SK-N-MC (cell line): Measurements from ENCODE around the gene SS18.

Experiments
- FOXP2 ChIP-seq: optimal IDR thresholded peaks from 2 replicates; pipeline ENCODE3; 2011; ENCODE audit warnings: mild to moderate bottlenecking, moderate library complexity; ENCODE audit not compliant: insufficient read depth; ENCODE audit errors: extremely low read length, control extremely low read depth
- POLR2AphosphoS5 ChIP-seq: IDR thresholded peaks from 2 replicates; pipeline ENCODE4 v1.6.1; 2012; ENCODE audit warnings: mild to moderate bottlenecking, low read depth, low read length, borderline replicate concordance

DNA sequence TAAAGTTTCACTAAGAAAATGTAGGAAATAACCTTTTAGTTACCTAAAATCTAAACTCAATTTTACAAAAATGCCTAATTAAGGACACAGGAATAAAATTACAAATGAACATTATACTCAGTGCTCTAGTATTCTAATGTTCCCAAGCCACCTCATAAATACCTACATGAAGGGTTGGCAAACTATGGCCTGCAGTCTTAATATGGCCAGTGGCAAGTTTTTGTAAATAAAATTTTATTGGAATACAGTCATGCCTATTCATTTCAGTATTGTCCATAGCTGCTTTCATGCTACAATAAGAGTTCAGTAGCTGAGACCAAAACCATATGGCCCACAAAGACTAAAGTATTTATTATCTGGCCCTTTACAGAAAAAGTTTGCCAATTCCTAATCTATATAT is 53.8 kb downstream of the SS18 start:
- TF ChIP-seq FOXP2 (no peak), POLR2AphosphoS5 (no peak)
